Right lung (tissue), 5 donors: ENCODE results near the gene ABI3BP. TPM values are rescaled to one million over a fixed set of nuclear protein-coding genes. Genes with fewer than 3 reads are reported as not detected.

Experiments used
- DNase-seq, 2 donors: peaks; one replicate each; pipeline ENCODE4 v3.0.0-alpha.2; 2013
- polyA plus RNA-seq, 5 donors: library from polyadenylated mRNA; unstranded; fragments of 120-200 nt; gene quantifications; one replicate each; pipeline versions ENCODE4 v1.2.1 to v1.2.3, GENCODE V29; 2013; ENCODE audit warnings: inconsistent platforms in 1 of 5, low replicate concordance in 1 of 5; ENCODE audit not compliant: insufficient read length in 5 of 5, insufficient read depth in 1 of 5

Gene ABI3BP
- polyA plus RNA-seq, 5 donors = 66.0 to 117 (median 88.4) TPM

DNA sequence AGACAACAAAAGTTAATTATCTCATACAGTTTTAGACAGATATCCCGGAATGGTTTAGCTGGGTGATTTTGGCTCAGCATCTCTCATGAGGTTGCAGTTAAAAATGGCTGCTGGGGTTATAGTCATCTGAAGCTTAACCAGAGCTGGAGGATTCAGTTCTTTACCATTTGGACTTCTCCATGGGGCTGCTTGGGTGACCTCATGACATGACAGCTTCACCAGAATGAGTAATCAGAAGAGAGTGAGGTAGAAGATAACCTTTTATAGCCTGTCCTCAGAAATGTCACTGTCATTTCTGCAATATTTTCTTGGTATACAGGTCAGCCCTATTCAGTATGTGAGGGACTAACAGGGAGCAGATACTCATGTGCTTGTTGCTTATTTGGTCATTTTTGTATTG lies 253.0 kb downstream of the ABI3BP start:
- DNase-seq = no peak

DNA sequence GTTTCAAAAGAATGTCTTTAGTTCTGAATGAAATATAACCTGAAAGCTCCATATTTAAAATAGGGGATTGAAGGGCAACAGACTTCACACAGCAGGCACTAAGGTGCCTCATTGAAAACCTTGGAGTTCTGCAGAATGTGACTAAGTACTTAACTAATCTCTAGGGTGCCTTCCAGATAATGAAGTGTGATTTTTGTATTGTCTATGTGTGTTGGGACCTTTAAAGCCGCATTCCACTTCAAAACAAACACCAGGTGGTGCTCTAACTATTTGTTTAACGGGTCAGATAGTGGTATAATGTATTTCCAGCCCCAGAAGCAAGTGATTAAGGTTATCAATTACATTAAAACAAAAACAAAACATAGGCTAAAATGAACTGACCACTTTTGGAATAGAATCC lies 255.9 kb downstream of the ABI3BP start:
- no peak for DNase-seq

DNA sequence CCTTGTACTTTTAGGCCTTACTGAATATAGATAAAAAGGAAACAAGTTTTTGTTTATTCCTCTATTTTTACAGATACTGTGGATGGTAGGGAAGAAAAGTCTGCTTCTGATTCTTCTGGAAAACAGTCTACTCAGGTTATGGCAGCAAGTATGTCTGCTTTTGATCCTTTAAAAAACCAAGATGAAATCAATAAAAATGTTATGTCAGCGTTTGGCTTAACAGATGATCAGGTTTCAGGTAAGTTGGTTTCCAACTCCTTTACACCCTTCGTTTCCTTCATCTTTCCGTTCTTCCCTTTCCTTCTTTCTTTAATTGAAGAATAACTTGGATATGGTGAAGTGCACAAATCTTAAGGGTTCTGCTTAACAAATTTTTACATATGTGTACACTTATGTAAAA lies 260.8 kb downstream of the ABI3BP start:
- no peak for DNase-seq

DNA sequence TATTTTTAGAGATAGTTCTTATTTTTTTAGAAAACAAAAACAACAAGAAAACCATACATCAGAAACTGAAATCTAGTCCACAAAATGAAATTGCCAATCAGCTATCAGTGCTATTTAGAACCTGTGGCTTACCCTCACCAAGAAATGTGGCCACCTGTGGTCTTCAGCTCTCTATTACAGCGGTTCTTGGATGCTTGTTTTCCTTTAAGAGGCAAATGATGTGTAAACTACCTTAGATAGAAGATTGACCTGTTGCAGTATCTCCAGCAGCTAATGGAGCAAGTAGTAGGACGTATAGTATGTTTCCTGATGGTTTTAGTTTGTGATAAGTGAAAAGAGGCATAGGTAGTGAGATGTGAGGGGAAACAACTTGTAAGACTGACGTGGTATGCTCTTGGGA lies 262.7 kb downstream of the ABI3BP start:
- DNase-seq = no peak

DNA sequence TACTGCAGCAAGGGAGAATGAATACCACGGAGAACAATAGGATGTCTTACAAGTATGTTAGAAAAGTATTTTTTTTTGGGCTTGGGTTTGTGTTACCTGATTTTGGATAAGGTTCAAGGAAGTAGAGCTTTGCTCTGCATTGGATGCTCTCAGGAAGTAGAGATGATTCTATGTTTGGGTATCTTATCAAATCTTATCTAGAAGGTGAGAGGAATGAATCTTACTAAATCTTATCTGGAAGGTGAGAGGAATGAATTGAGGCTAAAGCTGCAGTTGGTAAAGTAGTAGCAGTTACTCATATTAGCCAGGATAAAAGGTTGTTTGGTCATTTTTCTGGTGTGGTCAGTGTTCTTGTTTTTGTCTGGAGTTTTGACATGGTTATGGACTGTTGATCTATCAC lies 266.5 kb downstream of the ABI3BP start:
- DNase-seq = no peak

DNA sequence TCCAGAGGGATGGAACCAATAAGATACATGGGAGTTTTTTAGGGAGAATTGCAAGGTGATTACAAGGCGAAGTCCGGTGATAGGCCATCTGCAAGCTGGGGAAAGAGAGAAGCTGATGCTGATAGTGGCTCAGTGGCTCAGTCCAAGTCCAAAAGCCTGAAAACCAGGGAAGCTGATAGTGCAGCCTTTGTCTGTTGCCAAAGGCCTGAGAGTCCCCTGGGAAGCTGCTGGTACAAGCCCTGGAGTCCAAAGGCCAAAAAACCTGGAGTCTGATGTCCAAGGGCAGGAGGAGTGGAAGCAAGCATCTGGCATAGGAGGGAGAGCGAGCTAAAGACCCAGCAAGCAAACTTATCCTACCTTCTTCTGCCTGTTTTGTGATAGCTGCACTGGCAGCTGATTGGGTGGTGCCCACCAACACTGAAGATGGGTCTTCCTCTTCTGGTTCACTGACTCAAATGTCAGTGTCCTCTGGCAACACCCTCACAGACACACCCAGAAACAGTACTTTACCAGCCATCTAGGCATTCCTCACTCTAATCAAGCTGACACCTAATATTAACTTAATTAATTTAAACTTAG lies 267.2 kb downstream of the ABI3BP start:
- no peak for DNase-seq

DNA sequence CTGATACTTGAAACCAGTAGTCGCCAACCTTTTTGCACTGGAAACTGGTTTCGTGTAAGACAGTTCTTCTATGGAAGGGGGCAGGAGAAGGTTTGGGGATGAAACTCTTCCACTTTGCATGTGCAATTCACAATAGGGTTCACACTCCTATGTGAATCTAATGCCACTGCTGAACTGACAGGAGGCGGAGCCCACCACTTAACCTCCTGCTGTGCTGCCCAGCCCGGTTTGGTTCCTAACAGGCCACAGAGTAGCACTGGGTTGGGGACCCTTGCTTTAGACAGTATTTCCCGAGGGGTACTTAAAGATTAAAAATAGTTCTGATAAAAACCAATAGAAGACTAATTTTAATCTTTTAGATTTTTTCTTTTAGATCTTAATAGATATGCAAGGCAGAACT lies 272.8 kb downstream of the ABI3BP start:
- no peak for DNase-seq

DNA sequence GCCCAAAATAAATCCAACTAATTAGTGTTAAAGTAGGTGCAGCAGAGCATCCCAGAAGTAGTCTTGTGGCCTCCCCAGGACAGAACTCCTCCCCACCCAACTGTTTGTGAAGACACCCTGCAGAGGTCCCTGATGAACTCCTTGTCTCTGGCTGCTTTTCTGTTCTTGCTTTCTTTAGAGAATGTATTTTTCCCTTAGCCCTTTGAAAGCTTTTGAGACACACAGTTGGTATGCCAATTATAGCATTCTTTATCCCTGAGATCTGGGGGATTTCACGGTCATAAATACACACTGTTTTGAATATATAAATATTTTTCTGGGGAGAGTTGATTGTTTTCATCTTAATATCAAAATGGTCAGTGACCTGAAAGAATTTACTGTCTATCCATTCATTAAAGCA lies 274.1 kb downstream of the ABI3BP start:
- DNase-seq = no peak

DNA sequence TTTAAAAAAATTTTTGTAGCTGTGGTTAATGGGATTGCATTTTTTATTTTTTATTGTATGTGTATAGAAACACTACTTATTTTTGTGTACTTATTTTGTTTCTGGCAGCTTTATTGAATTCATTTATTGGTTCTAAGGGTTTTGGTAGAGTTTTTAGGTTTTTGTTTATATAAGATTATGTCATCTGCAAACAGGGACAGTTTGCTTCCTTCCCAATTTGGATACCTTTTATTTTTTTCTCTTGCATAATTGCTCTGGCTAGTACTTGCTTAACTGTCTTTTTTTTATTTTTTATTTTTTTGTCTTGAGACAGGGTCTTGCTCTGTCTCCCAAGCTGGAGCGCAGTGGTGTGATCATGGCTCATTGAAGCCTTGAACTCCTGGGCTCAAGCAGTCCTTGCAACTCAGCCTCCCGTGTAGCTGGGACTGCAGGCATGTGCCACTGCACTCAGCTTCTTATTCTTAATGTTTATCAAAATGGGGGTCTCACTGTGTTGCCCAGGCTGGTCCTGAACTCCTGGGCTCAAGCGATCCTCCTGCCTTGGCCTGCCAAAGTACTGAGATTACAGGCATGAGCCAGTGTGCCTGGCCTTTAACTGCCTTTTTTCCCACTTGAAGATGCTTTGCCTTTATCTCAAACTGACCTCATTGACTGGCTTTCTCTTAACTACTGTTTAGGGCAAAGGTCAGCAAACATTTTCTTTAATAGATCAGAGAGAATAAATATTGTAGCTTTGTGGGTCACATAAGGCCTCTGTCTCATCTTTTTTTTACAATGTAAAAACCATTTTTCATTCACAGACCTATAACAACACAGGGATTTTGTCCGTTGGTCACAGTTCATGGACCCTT lies 275.4 kb downstream of the ABI3BP start:
- DNase-seq = no peak

DNA sequence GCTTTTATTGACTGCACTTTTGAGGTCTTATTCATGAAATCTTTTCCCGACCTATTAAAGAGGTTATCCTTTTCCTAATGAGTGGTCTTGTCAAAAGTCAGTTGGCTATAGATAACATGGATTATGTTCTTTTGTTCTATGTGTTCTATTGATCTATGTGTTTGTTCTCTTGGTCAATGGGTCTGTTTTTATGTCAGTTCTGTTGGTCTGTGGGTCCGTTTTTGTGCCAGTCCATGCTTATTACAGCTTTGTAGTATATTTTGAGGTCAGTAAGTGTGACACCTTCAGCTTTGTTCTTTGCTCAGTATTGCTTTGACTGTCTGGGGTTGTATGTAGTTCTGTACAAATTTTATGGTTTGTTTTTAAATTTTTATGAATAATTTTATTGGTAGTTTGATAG lies 276.2 kb downstream of the ABI3BP start:
- no peak for DNase-seq

DNA sequence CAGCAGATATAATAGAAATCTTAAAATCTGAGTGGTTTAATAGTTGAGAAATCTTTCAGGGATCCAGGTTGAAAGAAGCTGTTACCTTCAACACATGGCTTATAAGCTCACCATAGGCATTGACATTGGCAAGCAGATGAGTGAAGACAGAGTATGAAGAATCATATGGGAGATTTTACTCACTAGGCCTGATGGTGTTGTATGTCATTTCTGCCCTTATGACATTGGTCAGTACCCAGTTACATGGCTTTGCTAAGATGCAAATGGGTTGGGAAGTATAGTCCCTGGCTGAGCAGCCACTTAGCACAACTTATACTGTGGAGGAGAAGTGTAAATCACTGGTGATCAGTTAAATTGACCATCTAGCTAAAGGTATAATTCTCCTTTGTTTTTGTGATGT lies 278.0 kb downstream of the ABI3BP start:
- no peak for DNase-seq

DNA sequence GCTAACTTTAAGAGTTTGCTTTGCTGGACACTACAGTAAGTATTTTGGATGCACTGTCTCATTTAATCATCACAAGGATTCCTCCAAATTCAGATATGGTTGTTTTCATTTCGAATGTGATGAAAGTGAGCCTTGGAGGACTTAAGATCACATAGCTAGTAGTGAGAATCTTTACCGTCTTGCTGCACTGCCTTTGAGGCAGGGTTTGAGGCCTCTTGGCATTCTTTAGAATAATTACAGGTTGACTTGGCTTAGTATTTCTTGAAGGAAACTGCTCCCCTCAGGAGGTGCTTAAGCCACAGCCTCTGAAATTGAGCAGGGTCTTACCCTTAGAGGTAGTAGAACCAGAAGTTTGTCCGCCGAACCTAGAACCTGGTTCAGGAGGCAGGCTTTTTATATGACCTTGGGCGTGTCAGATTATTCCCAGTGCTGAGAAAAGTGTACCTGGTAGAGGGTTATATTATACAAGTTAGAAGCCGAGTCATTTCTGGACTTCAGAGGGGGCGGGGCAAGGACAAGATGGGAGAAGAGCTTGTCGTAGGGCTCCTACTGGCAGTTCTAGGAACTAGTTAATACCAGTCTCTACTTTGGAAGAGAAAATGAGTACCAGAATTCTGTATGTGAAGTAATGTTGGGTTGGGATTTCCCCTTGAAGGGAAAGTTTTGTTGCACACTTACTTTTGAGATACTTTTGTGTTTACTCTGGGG lies 282.8 kb downstream of the ABI3BP start:
- no peak for DNase-seq

DNA sequence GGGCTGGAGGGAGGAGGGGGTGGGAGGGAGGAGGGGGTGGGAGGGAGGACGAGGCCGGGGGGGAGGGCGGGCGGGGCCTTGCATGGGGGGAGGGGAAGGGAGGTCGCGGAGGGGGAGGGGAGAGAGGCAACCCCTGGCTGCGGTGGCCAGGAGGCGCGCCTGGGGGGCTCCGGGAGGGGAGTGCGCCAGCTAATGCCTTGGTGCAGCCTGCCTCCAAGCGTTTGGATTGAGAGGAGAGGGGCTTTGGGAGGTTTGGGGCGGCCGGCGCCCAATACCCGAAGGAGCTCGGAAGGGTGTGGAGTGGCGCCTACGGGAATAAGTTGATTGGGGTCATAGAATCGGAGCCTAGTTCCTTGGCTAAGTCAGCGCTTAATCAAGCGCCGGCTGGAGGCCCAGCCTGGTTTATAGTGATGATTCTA lies 283.4 kb downstream of the ABI3BP start:
- peak; percentile 53 to 59 for DNase-seq

DNA sequence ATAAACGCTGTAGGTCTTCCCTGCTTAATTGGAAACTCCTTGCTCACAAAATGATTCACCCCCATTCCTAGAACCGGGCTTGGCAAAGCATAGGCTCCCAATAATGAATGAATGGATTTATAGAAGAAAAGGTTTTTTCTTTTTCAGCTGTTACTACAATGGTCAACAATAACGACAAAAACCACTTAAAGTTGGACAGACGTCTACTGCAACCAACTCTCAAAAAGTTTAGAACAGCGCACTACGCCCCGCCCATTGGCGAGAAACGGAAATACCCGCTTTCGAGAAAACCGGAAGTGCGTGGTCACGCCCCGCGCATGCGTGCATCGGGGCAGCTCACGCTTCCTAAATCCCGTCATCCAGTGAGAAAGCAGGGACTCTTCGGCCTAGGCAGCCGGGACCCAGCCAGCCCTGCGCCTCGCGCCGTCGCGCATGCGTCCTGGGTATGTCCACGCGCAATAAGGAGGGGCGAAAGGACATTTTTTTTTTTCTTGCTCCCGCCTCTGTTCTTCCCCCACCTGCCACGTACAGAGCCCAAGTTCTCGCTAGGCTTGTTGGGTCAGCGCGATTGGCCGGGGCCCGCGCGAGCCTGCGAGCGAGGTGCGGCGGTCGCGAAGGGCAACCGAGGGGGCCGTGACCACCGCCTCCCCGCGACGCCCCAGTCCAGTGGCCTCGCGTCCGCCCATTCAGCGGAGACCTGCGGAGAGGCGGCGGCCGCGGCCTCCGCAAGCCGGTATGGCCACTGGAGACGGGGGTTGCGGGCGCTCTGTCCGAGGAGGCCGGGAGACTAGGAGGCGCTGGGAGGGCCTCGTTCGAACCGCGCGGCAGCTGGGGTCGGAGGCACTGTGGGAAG lies 284.0 kb downstream of the ABI3BP start, which contains the start of gene TFG:
Gene TFG (plus strand): TSS at position 506 of the 853 bp plus-strand sequence. CDS start 4,192 bp downstream, outside the sequence.
- DNase-seq = peak; percentile 100

DNA sequence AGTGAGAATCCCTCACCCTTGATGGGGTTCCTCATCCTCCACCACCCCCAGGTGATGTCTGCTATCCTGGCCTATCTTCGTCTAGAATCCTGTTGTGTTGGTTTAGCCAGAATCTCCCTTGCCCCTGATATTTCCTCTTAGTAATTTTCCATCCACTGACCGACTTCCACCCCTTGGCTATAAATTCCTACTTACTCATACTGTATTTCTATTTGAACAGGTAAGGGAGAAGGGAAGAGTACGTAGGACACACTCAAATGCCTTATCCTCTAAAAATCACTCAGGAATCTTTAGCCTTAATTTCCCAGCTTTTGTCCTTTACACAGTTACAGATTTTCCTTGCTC lies 284.6 kb downstream of the ABI3BP start:
- DNase-seq = no peak

DNA sequence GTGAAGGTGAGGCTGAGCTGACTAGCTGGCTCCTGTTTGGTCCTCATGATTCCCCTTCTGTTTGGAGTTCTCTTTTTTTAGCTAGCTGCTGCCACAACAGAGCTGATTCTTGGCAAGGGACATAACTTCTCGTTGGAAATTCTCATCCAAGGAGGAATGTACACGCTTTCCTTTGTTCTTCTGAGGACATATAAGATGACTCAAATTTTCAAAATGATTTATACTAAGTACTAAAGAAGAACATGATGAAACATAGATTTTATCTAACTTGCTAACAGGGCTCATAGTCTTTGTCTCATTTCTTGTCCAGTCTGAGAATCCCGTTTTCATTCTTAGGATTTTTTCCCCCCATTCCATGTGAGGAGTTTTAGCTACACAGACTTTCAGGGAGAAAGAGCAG lies 286.9 kb downstream of the ABI3BP start:
- DNase-seq = no peak

DNA sequence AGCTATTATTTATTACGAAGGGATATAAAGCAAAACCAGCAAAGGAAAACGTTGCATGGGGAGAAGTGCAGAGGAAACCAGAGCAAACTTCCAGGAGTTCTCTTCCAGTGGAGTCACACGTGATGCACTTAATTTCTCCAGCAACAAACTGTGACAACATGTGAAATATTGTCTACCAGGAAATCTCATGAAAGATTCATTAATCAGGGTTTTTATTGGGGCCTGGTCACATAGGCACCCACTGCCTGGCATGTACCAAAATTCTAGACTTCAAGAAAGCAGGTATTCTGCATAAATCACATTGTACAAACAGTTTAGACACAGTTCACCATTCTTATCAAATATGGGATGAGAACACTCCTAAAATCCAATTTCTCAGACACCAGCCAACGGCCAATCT lies 289.4 kb downstream of the ABI3BP start:
- no peak for DNase-seq

DNA sequence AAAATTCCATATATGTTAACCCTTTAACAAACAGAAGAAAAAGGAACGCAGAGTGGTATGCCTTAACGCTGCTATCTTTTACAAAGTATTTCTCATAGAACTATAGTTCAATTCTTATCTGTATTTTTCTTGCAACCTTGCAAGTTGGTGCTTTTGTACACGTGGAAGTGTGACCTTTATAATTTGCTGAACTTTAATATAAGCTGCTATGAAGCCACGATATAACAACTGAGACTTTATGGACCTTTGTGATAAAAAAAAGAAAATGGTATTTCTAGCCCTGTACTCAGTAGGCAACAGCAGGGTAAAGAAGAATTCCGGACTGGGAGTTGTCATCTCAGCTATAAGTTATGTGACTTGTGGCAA lies 290.3 kb downstream of the ABI3BP start:
- no peak for DNase-seq

DNA sequence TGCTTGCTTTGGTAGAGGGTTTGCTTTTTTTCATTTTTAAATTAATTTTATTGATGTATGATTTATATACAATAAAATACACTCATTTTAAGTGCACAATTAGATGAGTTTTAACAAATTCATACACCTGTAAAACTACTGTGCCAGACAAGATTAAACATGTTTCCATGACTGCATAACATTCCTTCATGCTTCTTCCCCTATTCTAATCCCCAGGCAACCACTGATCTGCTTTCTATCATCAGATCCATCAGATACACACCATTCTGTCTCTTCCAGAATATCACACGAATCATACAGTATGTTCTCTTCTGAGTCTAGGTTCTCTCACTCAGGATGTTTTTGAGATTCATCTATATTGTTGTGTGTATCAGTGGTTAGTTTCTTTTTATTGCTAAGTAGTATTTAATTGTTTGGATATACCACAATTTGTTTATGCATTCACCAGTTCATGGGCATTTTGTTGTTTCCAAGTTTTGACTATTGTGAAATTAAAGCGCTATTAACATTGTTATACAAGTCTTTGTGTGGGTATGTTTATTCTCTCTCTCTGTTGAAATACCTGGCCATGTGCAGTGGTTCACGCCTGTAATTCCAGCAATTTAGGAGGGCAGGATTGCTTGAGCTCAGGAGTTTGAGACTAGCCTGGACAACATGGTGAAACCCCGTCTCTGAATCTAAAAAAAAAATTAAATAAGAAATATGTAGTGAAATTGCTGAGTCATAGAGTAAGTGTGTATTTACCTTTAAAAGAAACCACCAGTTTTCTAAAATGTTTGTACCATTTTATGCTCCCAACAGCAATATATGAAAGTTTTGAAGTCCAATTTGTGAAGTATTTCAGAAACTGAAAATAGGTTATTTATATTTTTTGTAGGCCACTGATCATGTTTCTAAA lies 290.9 kb downstream of the ABI3BP start:
- DNase-seq = no peak

DNA sequence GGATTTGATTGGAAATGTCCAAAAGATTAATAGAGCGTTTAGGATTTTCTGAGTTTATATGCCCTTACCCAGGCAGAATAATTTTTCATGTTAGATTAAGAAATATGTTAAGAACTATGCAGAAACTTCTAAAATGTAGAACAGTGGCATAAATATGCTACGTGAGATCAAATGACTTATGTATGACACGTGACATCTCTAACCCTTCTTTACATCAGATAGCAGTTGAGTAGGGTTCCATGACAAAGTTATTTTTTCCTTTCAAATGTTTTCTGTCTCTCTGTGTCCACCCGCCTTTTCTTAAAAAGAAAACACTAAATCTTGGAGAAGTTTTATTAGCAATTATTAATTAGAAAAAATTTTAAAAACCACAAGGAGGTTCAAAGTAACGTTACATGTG lies 292.5 kb downstream of the ABI3BP start:
- DNase-seq = no peak
